ENCODE measurements around the gene ATP1A3.

DNA sequence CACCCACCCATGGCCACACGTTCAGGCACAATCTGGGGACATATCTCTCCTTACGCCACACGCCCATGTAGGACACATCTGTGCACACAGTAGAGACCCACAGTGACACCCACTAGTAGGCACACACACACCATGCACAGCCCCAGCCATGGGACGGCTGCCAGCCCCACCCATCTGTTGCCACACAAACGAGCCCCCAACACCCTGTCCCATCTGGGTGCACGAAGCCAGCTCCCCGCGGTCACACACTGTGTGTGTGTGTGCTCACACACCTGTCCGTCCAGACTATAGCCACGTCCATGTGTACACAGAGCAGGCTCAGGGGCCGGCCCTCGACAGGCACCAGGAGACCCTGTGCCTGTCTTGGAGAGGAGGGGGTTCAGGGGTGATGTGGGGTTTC, 76.4 kb downstream of the ATP1A3 start:
- TF ChIP-seq, protein P1, sequence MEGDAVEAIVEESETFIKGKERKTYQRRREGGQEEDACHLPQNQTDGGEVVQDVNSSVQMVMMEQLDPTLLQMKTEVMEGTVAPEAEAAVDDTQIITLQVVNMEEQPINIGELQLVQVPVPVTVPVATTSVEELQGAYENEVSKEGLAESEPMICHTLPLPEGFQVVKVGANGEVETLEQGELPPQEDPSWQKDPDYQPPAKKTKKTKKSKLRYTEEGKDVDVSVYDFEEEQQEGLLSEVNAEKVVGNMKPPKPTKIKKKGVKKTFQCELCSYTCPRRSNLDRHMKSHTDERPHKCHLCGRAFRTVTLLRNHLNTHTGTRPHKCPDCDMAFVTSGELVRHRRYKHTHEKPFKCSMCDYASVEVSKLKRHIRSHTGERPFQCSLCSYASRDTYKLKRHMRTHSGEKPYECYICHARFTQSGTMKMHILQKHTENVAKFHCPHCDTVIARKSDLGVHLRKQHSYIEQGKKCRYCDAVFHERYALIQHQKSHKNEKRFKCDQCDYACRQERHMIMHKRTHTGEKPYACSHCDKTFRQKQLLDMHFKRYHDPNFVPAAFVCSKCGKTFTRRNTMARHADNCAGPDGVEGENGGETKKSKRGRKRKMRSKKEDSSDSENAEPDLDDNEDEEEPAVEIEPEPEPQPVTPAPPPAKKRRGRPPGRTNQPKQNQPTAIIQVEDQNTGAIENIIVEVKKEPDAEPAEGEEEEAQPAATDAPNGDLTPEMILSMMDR (IDR thresholded peaks at IDR 0.05): no peak
- no peak for TF ChIP-seq POLR2AphosphoS5 (IDR thresholded peaks at IDR 0.05)

Measured in stomach (tissue), 4 donors.